ENCODE data around the gene ACRBP.

Gene ACRBP

DNA sequence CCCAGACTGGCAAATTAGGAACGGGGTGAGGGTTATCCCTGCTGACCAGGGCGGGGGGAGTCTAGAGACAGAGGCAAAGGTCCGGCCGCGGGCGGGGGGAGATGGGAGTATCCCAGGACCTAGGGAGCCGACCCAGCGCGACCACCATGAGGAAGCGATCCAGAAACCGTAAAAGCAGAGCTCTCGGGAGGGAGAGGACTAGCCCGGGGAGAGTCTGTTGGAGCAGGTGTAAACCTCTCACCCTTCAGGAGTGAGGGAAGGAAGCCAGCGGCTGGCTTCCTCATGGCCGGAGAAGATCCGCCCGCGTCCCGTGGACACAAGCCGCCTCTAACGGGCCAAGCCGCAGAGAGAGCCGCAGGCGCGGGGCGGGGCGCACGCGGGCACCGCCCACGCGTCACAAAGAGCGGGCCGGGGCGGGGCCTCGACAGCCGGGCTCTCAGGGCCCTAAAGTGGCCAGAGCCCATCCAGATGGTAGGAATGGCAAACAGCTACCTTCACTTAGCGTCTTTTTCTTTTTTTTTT lies at the start of gene ACRBP:
Gene ACRBP (minus strand): TSS at position 350 of the 522 bp plus-strand sequence. CDS start 66 bp downstream, at position 284.
- H3K4me3 ChIP-seq (ENCODE audit: control insufficient read depth, low read depth, low read length) = no peak within 1 kb of the TSS
- TF ChIP-seq, protein P1, sequence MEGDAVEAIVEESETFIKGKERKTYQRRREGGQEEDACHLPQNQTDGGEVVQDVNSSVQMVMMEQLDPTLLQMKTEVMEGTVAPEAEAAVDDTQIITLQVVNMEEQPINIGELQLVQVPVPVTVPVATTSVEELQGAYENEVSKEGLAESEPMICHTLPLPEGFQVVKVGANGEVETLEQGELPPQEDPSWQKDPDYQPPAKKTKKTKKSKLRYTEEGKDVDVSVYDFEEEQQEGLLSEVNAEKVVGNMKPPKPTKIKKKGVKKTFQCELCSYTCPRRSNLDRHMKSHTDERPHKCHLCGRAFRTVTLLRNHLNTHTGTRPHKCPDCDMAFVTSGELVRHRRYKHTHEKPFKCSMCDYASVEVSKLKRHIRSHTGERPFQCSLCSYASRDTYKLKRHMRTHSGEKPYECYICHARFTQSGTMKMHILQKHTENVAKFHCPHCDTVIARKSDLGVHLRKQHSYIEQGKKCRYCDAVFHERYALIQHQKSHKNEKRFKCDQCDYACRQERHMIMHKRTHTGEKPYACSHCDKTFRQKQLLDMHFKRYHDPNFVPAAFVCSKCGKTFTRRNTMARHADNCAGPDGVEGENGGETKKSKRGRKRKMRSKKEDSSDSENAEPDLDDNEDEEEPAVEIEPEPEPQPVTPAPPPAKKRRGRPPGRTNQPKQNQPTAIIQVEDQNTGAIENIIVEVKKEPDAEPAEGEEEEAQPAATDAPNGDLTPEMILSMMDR (IDR thresholded peaks at IDR 0.05; ENCODE audit: control insufficient read depth, insufficient read depth, low read depth, low read length, missing control alignments) = no peak
- no peak for DNase-seq (ENCODE audit: low read depth)

DNA sequence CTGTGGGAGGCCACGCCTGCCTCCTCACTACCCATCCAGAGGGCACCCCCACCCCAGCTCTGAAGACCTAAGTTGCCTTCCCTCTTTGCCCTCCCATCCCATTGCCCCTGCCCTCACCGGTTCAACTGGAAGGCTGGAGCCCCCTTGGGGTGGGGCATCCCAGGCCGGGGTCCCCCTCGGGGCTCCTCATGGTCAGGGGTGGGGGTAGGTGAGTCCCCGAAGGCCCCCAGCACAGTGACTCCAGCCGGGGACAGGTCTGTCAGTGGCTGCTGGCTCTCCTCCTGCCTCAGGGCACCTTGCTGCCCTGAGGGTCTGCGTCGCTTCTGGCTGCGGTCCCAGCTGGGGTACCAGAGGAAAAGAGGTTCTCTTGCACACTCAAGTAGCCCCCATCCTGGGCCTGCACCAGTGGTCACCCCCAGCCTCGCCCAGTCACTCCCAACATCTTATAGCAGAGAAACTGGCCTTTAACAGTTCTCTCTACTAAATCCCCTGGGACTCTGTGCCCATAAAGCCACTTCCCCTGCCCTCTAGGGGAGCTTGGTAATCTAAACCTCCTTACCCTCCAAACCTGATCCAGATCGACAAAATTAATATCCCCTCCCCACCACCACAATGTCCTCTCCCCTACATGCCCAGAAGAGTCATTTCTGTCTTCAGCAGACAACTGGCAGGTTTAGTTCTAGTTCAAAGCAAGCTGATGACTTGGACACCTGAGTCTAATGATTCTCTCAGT lies 48.2 kb upstream of the ACRBP start:
- TF ChIP-seq, protein P1 (IDR thresholded peaks at IDR 0.05; ENCODE audit: control insufficient read depth, insufficient read depth, low read depth, low read length, missing control alignments) = no peak
- H3K4me3 ChIP-seq (ENCODE audit: control insufficient read depth, low read depth, low read length) = no peak overlapping the region
- no peak for DNase-seq (ENCODE audit: low read depth)

DNA sequence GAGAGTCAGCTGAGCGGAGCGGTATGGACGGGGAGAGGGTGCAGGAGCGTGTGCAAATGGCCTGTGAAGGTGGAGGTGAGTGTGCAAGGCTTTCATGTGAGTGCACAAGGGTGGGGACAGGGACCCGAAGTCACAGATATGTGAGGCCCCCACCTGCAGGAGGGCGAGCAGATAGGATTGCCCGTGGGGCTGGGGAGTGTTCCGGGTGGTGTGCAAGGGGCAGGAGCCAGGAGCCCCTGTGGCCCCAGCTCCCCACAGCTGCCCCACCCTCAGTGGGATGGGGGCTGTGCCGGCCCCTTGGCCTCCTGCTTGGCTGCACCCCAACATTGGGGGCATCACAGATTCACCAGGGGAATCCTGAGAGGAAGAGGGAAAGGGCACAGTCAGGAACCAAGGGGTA lies 47.5 kb upstream of the ACRBP start:
- DNase-seq (ENCODE audit: low read depth) = no peak
- TF ChIP-seq, protein P1 (IDR thresholded peaks at IDR 0.05; ENCODE audit: control insufficient read depth, insufficient read depth, low read depth, low read length, missing control alignments) = no peak
- H3K4me3 ChIP-seq (ENCODE audit: control insufficient read depth, low read depth, low read length) = no peak overlapping the region

DNA sequence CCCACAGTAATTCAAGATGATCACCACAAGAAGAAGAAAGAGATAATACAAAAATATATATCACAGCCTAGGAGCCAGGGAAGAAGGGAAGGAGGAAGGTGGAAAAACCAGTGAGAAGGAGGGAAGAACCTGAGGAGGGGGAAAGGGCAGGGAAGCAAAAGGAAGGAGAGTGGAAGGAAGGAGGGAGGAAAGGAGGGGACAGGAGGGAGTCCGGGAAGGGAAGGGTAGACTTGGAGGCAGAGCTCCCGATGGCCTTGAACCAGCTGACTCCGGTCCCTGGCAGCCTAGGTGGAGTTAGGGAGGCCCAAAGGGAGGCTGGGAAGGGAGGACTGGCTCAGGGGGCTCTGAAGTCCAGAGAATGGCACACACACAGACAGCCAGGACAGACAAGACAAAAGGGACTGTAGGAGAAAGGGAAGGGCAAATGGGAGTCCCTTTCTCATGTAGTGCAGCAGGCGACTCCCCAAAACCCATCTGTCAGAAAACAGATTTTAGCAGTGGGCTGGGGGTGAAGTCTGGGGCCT lies 46.7 kb upstream of the ACRBP start:
- no peak for DNase-seq (ENCODE audit: low read depth)
- TF ChIP-seq, protein P1 (IDR thresholded peaks at IDR 0.05; ENCODE audit: control insufficient read depth, insufficient read depth, low read depth, low read length, missing control alignments) = no peak
- H3K4me3 ChIP-seq (ENCODE audit: control insufficient read depth, low read depth, low read length) = no peak overlapping the region

DNA sequence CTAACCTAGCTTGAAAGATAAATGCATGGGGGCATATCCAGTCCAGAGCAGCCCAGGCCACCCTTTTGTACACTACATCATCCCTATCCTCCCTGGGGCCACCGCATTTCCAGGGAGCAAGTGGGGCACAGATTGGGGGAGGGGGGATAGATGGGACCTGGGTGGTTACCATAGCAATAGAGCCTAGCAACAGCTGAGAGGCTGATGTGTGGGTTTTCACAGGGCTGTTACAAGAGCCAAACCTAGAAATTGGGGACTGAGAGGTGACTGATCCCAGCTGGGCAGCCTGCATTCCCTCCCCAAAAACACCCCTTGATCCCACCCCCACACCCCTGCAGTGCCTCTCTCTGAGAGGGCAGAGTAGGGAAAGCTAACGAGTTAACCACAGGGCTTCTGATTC lies 45.7 kb upstream of the ACRBP start:
- TF ChIP-seq, protein P1 (IDR thresholded peaks at IDR 0.05; ENCODE audit: control insufficient read depth, insufficient read depth, low read depth, low read length, missing control alignments) = no peak
- DNase-seq (ENCODE audit: low read depth) = no peak
- no peak overlapping the region for H3K4me3 ChIP-seq (ENCODE audit: control insufficient read depth, low read depth, low read length)

DNA sequence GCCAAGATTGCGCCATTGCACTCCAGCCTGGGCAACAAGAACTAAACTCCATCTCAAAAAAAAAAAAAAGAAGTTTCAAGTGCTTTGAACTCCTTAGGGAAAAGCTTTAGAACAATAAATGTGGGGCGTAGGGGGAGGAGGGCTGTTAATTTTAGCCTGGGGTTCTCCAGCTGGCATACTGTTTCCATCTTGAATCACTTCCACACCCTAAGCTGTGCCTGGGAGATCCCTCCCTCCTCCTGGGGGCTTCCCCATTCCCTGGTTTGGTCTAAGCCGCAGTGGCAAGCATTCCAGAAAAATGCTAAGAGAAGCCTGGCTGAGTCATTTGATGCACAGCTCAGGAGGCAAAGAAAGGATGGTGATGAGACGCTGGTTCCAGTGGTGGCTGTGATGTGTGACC lies 44.2 kb upstream of the ACRBP start:
- peak; percentile 48 for DNase-seq (ENCODE audit: low read depth)
- TF ChIP-seq, protein P1 (IDR thresholded peaks at IDR 0.05; ENCODE audit: control insufficient read depth, insufficient read depth, low read depth, low read length, missing control alignments) = no peak
- no peak overlapping the region for H3K4me3 ChIP-seq (ENCODE audit: control insufficient read depth, low read depth, low read length)
